Esophagus muscularis mucosa (tissue), 4 donors: ENCODE data around the gene NCOA4. TPM values are rescaled to one million over a fixed set of nuclear protein-coding genes. Genes with fewer than 3 reads are reported as not detected.
A peak's percentile ranks its signal among the peaks of the same experiment; 100 is the strongest.

Experiments used
- DNase-seq: peaks from one replicate; pipeline ENCODE4 v3.0.0-alpha.2; 2017; ENCODE audit errors: extremely low spot score
- H3K27ac ChIP-seq, 4 donors: fragments of 200-600 bp; sonication (generic); replicated peaks in 1 of 4; 1 replicate in 3 of 4; 2 replicates in 1 of 4; pipeline ENCODE4 v1.5.1; 2016 to 2019; ENCODE audit warnings: mild to moderate bottlenecking in 1 of 4
- H3K27me3 ChIP-seq, 4 donors: fragments of 200-600 bp; sonication (generic); one replicate each; pipeline versions ENCODE4 v1.5.1 to v1.6.0; 2016 to 2019
- H3K36me3 ChIP-seq, 4 donors: fragments of 200-600 bp; sonication (generic); one replicate each; pipeline ENCODE4 v1.5.1; 2016 to 2019
- H3K4me1 ChIP-seq, 4 donors: fragments of 200-600 bp; sonication (generic); one replicate each; pipeline ENCODE4 v1.5.1; 2016 to 2019
- H3K4me3 ChIP-seq, 4 donors: fragments of 200-600 bp; sonication (generic); 1 replicate in 2 of 4; 2 replicates in 2 of 4; pipeline ENCODE4 v1.5.1; 2016 to 2019; ENCODE audit warnings: mild to moderate bottlenecking in 4 of 4, moderate library complexity in 1 of 4
- H3K9me3 ChIP-seq, 4 donors: fragments of 200-600 bp; sonication (generic); 1 replicate in 3 of 4; 2 replicates in 1 of 4; pipeline ENCODE4 v1.5.1; 2016 to 2019
- CTCF ChIP-seq, 3 experiments: fragments of 200-600 bp in 2 of 3; fragments of 450-650 bp in 1 of 3; sonication (generic) in 2 of 3; IDR thresholded peaks; one replicate each; pipeline ENCODE4 v1.5.1; 2017 to 2019; ENCODE audit warnings: antibody characterized with exemption in 3 of 3, mild to moderate bottlenecking in 2 of 3, moderate library complexity in 1 of 3
- EP300 ChIP-seq: sonication (generic); formaldehyde crosslinking; IDR thresholded peaks from one replicate; pipeline ENCODE4 v1.6.1; 2017; ENCODE audit warnings: antibody characterized with exemption
- POLR2A ChIP-seq: fragments of 450-650 bp; IDR thresholded peaks from one replicate; pipeline ENCODE4 v1.6.1; 2017; ENCODE audit warnings: antibody characterized with exemption, moderate library complexity, mild to moderate bottlenecking, low read depth
- POLR2AphosphoS5 ChIP-seq, 2 donors: sonication (generic); formaldehyde crosslinking; IDR thresholded peaks; one replicate each; pipeline ENCODE4 v1.6.1; 2017; ENCODE audit warnings: antibody characterized with exemption in 2 of 2
- WGBS: methylation state at CpG from one replicate; pipeline ENCODE4 v1.1.5; 2018; 5-methylcytosine and 5-hydroxymethylcytosine counted together
- intact Hi-C: fragments of 100-400 bp; cut with DNase I; formaldehyde crosslinking; loops from one replicate; pipeline ENCODE4 v1.15.1; 2023
- total RNA-seq, 4 donors: library from RNA; depleted of rRNA; stranded (reverse); fragments of >200 nt; gene quantifications; one replicate each; pipeline versions ENCODE4 v1.1.0 to v1.2.1, GENCODE V29; 2016

Gene NCOA4
- total RNA-seq, 4 donors from 2014 or later, result 147 to 170 (median 157) TPM

GRCh38 chr10:46022978-46023702, 7.3 kb downstream of the NCOA4 start:
- H3K27ac ChIP-seq, result peak overlapping the region; percentile 65 to 82 (median 80)
- intact Hi-C loops, result no loop called here
- peak overlapping the region; percentile 56 to 70 (median 64) for H3K4me3 ChIP-seq
- DNase-seq, result peak; percentile 97
- peaks cover 79 to 100% (median 96%) of the 10 kb centered on the region in 4 donors for H3K4me1 ChIP-seq
- 0% methylated on average over 16 of the region's 49 CpGs for WGBS
- no peaks in the 10 kb centered on the region for H3K27me3 ChIP-seq
- no peaks in the 10 kb centered on the region for H3K9me3 ChIP-seq
- H3K36me3 ChIP-seq, result no peaks in the 10 kb centered on the region
- peak; percentile 52 to 81 for TF ChIP-seq POLR2AphosphoS5 (IDR thresholded peaks at IDR 0.05)
- TF ChIP-seq CTCF (IDR thresholded peaks at IDR 0.05), result peak in 2 of 3 experiments; percentile 29 to 35
- TF ChIP-seq EP300, result no peak
- TF ChIP-seq POLR2A, result no peak

- peak overlapping the region in 3 of 4 donors; percentile 8 to 24 (median 21) for H3K27ac ChIP-seq
- TF ChIP-seq POLR2A (no peak), CTCF (IDR thresholded peaks at IDR 0.05) (no peak), EP300 (no peak), POLR2AphosphoS5 (IDR thresholded peaks at IDR 0.05) (no peak)
- peaks cover 0 to 13% (median 11%) of the 10 kb centered on the region in 4 donors for H3K36me3 ChIP-seq
- intact Hi-C loops, result no loop called here
- no peaks in the 10 kb centered on the region for H3K9me3 ChIP-seq
- no peak for DNase-seq
- 71% methylated on average over 3 of the region's 3 CpGs for WGBS
- H3K4me1 ChIP-seq, result peaks cover 69 to 100% (median 88%) of the 10 kb centered on the region in 4 donors
- H3K4me3 ChIP-seq, result no peak overlapping the region
- H3K27me3 ChIP-seq, result no peaks in the 10 kb centered on the region
Measured at GRCh38 chr10:46020344-46020657, 10.1 kb downstream of the NCOA4 start.

- no peaks in the 10 kb centered on the region for H3K27me3 ChIP-seq
- no peak for DNase-seq
- peak overlapping the region in 3 of 4 donors; percentile 8 to 24 (median 21) for H3K27ac ChIP-seq
- no peaks in the 10 kb centered on the region for H3K9me3 ChIP-seq
- intact Hi-C loops, result no loop called here
- no peak overlapping the region for H3K4me3 ChIP-seq
- H3K36me3 ChIP-seq, result peaks cover 0 to 18% (median 15%) of the 10 kb centered on the region in 4 donors
- peaks cover 64 to 100% (median 84%) of the 10 kb centered on the region in 4 donors for H3K4me1 ChIP-seq
- WGBS, result 74% methylated on average over 7 of the region's 7 CpGs
- TF ChIP-seq POLR2A, result no peak
- peak in 1 of 2 donors; percentile 11 for TF ChIP-seq POLR2AphosphoS5 (IDR thresholded peaks at IDR 0.05)
- no peak for TF ChIP-seq EP300
- TF ChIP-seq CTCF (IDR thresholded peaks at IDR 0.05), result no peak
Measured at GRCh38 chr10:46019569-46020343, 10.7 kb downstream of the NCOA4 start.

- 79% methylated on average over 3 of the region's 3 CpGs for WGBS
- H3K4me1 ChIP-seq, result peaks cover 60 to 96% (median 78%) of the 10 kb centered on the region in 4 donors
- H3K27me3 ChIP-seq, result no peaks in the 10 kb centered on the region
- TF ChIP-seq CTCF (IDR thresholded peaks at IDR 0.05) (no peak), POLR2AphosphoS5 (IDR thresholded peaks at IDR 0.05) (no peak), POLR2A (no peak), EP300 (no peak)
- H3K27ac ChIP-seq, result no peak overlapping the region
- no peaks in the 10 kb centered on the region for H3K9me3 ChIP-seq
- peaks cover 3 to 24% (median 21%) of the 10 kb centered on the region in 4 donors for H3K36me3 ChIP-seq
- DNase-seq, result no peak
- intact Hi-C loops, result no loop called here
- no peak overlapping the region for H3K4me3 ChIP-seq
Measured at GRCh38 chr10:46019177-46019528, 11.3 kb downstream of the NCOA4 start.
